OCI-LY7 (cell line): ENCODE results near the gene SH2B2. TPM values are rescaled to one million over a fixed set of nuclear protein-coding genes. Genes with fewer than 3 reads are reported as not detected.

Experiments
- BruUV-seq: library from RNA; stranded (reverse); fragments of 400-500 nt; replicated peaks from 2 replicates; lab custom pipeline; 2021; lab: Mats Ljungman, UMichigan
- CTCF ChIA-PET: fragments of 300-600 bp; sonication (Branson Sonifier 250); formaldehyde crosslinking; loops from one replicate; lab custom pipeline; 2022; ENCODE audit warnings: antibody characterized with exemption; ENCODE audit not compliant: unreplicated experiment; lab: Charles Lee
- POLR2A ChIA-PET: fragments of 300-600 bp; sonication (Branson Sonifier 250); formaldehyde crosslinking; loops from one replicate; lab custom pipeline; 2022; ENCODE audit warnings: antibody characterized with exemption; lab: Charles Lee
- DNase-seq: peaks from one replicate; pipeline ENCODE4 v3.0.0-alpha.2; 2015; ENCODE audit warnings: low spot score
- H2AFZ ChIP-seq: fragments of 200-600 bp; sonication (generic), shearing (Covaris generic); 2 replicates; pipeline ENCODE4 v1.6.1; 2014; ENCODE audit warnings: mild to moderate bottlenecking, antibody characterized with exemption, low read length, moderate library complexity
- H3K27ac ChIP-seq: fragments of 200-600 bp; sonication (generic); 2 replicates; pipeline ENCODE4 v1.5.1; 2014; ENCODE audit warnings: mixed run types, low read depth, mild to moderate bottlenecking, moderate library complexity, low read length, inconsistent platforms; ENCODE audit not compliant: poor library complexity, severe bottlenecking
- H3K36me3 ChIP-seq: fragments of 200-600 bp; sonication (generic); 2 replicates; pipeline ENCODE4 v1.6.1; 2014; ENCODE audit warnings: mild to moderate bottlenecking, antibody characterized with exemption, low read length, moderate library complexity, mixed read lengths; ENCODE audit not compliant: insufficient read depth
- H3K4me1 ChIP-seq: fragments of 200-600 bp; sonication (generic); 2 replicates; pipeline ENCODE4 v1.5.1; 2014; ENCODE audit warnings: mild to moderate bottlenecking, low read length; ENCODE audit not compliant: insufficient read depth, poor library complexity, severe bottlenecking
- H3K4me2 ChIP-seq: fragments of 200-600 bp; sonication (generic); 2 replicates; pipeline ENCODE4 v1.6.1; 2014; ENCODE audit warnings: mild to moderate bottlenecking, low read length
- H3K4me3 ChIP-seq: fragments of 200-600 bp; sonication (generic); 2 replicates; pipeline ENCODE4 v1.5.1; 2014; ENCODE audit warnings: mild to moderate bottlenecking, low read depth, low read length; ENCODE audit not compliant: poor library complexity, severe bottlenecking
- H3K79me2 ChIP-seq: fragments of 200-600 bp; sonication (generic); 2 replicates; pipeline ENCODE4 v1.6.1; 2016; ENCODE audit warnings: low read depth, mild to moderate bottlenecking, low read length, moderate library complexity, mixed read lengths; ENCODE audit not compliant: insufficient read depth
- H3K9me2 ChIP-seq: fragments of 200-600 bp; sonication (generic); 2 replicates; pipeline ENCODE4 v1.6.1; 2016; ENCODE audit warnings: mild to moderate bottlenecking, low read length, mixed read lengths; ENCODE audit not compliant: insufficient read depth
- H3K9me3 ChIP-seq: fragments of 200-600 bp; sonication (generic); 2 replicates; pipeline ENCODE4 v1.6.1; 2014; ENCODE audit warnings: mild to moderate bottlenecking, mixed run types, low read length, mixed read lengths
- H4K20me1 ChIP-seq: fragments of 200-600 bp; sonication (generic); 2 replicates; pipeline ENCODE4 v1.6.1; 2014; ENCODE audit warnings: mild to moderate bottlenecking, antibody characterized with exemption, low read length, moderate library complexity, mixed read lengths; ENCODE audit not compliant: insufficient read depth
- CTCF ChIP-seq: fragments of 200-600 bp; sonication (generic); conservative IDR thresholded peaks from 2 replicates; pipeline ENCODE4 v1.5.1; 2014; ENCODE audit warnings: mild to moderate bottlenecking, antibody characterized with exemption, low read length, moderate library complexity, mixed read lengths
- EZH2phosphoT487 ChIP-seq: fragments of 200-600 bp; sonication (generic); IDR thresholded peaks from 2 replicates; pipeline ENCODE4 v1.6.1; 2018; ENCODE audit warnings: low read depth, borderline replicate concordance, mild to moderate bottlenecking, mixed run types, antibody characterized with exemption, low read length, moderate library complexity, mixed read lengths
- intact Hi-C: fragments of 100-400 bp; cut with micrococcal nuclease; formaldehyde crosslinking; loops from one replicate; pipeline ENCODE4 v1.10.0; 2022; ENCODE audit not compliant: unreplicated experiment
- total RNA-seq, 2 experiments: library from RNA; depleted of rRNA in 1 of 2; stranded (reverse); fragments of >200 nt in 1 of 2; shearing (Covaris generic) in 1 of 2; gene quantifications; 2 replicates each; pipeline ENCODE4 v1.2.3, GENCODE V29; 2014 to 2022

Gene SH2B2
- total RNA-seq, 2 experiments from 2014 or later = 42.0 to 131 TPM

DNA sequence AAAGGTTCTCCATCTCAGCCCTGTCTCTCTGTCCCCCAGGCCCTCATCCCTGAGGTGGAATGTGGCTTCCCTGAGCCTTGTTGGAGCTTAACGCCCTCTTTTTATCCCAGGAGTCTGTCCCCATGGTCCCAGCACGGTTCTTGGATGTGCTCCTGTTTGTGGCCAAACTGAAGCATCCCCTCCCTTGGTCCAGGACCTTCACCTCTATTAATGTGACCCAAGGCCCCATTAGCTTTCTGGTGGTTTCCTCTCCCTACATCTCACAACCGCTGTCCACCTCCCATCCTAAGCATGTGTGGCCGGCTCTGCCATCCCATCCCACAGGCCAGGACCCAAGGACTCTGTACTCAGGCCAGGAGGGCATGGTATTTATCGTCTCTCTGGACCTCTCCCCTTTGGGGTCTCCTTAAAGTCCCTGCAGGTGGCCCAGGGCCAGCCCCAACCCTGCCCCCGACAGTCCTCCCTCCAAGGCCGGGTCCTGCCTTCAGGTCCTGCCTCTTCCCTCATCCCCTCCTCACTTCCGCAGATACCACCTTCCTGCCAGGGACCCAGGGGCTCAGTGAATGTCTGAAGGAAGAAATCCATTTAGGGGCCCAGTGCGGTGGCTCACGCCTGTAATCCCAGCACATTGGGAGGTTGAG, 15.4 kb upstream of the SH2B2 start:
- DNase-seq = no peak
- CTCF ChIA-PET = no interaction called here
- TF ChIP-seq CTCF (no peak), EZH2phosphoT487 (no peak)
- Histone ChIP-seq H3K4me2 (no peak overlapping the region), H3K4me3 (no peak overlapping the region), H3K36me3 (no peaks in the 10 kb centered on the region), H3K79me2 (no peaks in the 10 kb centered on the region), H2AFZ (no peak overlapping the region), H3K9me2 (no peaks in the 10 kb centered on the region), H4K20me1 (no peaks in the 10 kb centered on the region), H3K4me1 (peaks cover 17% of the 10 kb centered on the region), H3K27ac (no peak overlapping the region), H3K9me3 (no peaks in the 10 kb centered on the region)
- no TSS peak for BruUV-seq
- intact Hi-C loops = loop anchor here (5.0 kb wide), 2 partner anchors 454 to 584 kb away; partner anchors contain the start of gene CUX1
- POLR2A ChIA-PET = no interaction called here

- CTCF ChIA-PET = interaction anchor here (0.6 kb wide), 1 partner anchor 397 kb away, joined by 3 read pairs; no protein-coding TSS in a partner anchor
- H3K9me3 ChIP-seq = no peaks in the 10 kb centered on the region
- H3K36me3 ChIP-seq = no peaks in the 10 kb centered on the region
- no peak overlapping the region for H3K4me2 ChIP-seq
- no peaks in the 10 kb centered on the region for H3K79me2 ChIP-seq
- H4K20me1 ChIP-seq = no peaks in the 10 kb centered on the region
- POLR2A ChIA-PET = interaction anchor here (0.6 to 0.7 kb wide), 2 partner anchors 91 to 167 kb away, joined by 3 read pairs; no protein-coding TSS in a partner anchor
- DNase-seq = peak; percentile 80
- H3K4me3 ChIP-seq = no peak overlapping the region
- no peaks in the 10 kb centered on the region for H3K9me2 ChIP-seq
- TF ChIP-seq CTCF = peak; percentile 97
- no peak for TF ChIP-seq EZH2phosphoT487
- intact Hi-C loops = loop anchor here (1.0 to 5.0 kb wide), 4 partner anchors 455 to 730 kb away; partner anchors contain the start of gene CUX1
- BruUV-seq = no TSS peak
- H3K4me1 ChIP-seq = peaks cover 17% of the 10 kb centered on the region
- H3K27ac ChIP-seq = no peak overlapping the region
- H2AFZ ChIP-seq = no peak overlapping the region
These were observed 14.4 kb upstream of the SH2B2 start for GRCh38 chr7:102272075-102272916.
